ENCODE measurements around the gene SORBS2.

SORBS2 gene

DNA sequence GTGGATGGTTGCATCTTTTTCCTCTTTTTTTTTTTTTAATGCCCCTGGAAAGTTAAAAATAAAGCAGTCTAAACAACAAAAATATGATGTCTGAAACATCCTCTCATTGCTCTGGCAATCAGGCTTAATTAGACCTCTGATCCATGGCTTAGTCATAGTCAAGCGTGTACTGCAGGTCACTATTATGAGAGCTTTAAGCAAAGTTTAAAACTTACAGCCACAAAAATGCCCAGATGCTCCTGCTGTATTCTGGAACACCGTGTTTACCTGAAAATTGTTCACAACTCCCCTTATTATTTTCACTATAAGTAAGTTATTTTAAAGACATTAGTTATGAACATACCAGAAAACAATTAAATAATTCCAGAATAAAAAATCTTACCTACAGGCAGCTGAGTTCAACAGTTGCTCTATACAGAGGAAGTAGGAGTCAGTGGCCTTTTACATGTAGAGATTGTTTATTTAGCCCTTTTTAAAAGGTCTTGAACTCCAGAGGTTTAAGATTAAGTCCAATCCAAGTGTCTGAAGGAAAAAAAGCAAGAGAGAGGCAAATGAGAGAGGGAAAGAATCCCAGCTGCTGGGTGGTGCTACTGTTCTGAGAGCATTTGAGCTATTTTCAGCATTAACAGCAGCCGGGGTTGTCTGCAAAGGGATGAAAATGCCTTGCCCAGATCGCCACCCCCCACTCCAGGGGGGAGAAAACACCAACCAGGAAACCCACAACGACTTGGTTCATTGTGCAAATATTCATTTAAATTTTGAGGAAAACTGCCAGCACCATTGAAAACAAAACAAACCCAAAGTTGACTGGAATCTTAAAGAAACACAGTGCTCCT, 36.9 kb downstream of the SORBS2 start:
- peak; percentile 85 for DNase-seq (ENCODE audit: low spot score)

- DNase-seq (ENCODE audit: low spot score), result no peak
Observed at GRCh38 chr4:185774131-185774653, 37.8 kb downstream of the SORBS2 start.

DNA sequence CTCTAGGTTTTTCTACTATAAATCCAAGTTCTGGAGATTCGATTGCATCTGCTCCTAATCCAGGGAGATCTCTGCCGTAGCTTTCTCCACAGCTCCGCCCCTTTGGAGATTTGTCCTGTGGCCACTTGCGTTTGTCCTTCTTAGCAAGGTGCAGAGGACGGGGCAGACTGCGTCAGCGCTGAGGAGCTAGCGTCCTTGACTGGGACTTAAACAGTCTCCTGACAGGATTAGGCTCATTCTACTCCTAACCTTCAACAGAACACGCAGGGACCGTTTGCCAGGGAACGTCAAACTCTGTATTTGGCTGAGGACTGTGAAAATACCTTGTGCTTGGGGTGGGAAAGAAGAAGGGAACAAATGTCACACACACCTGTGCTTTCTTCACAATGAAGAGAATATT, 38.6 kb downstream of the SORBS2 start:
- DNase-seq (ENCODE audit: low spot score), result no peak

DNA sequence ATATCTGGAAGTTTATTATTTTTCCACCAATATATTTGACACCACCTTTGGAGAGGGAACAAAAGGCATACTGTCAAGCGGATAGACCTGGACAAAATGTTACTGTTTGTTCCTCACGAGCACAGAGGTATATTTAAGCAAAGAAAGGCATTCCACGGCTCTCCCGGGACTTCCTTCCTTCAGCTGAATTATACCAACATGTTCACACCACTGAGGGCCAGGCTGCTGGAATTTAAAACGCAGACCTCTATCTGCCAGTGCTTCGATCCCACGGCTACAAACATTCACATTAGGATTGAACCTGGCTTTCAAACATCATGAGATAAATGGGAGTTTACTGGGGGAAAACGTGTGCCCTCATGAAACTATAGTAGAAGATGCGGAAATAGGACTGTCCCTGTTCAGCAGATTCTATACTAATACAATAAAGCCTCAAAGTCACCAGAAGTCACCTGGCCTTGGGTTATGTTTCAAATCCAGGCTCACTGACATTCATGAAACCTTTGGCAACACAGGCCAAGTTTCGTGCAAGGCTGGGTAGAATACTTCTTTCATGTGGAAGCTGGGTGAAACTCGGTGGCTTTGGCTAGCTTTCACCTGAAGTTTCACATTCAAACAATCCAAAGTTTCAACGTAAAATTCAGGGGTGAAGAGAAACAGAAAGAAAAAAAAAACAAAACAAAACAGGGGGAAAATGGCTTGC, 39.5 kb downstream of the SORBS2 start:
- no peak for DNase-seq (ENCODE audit: low spot score)

- peak; percentile 37 for DNase-seq (ENCODE audit: low spot score)
Observed at GRCh38 chr4:185771711-185772390, 40.1 kb downstream of the SORBS2 start.

DNA sequence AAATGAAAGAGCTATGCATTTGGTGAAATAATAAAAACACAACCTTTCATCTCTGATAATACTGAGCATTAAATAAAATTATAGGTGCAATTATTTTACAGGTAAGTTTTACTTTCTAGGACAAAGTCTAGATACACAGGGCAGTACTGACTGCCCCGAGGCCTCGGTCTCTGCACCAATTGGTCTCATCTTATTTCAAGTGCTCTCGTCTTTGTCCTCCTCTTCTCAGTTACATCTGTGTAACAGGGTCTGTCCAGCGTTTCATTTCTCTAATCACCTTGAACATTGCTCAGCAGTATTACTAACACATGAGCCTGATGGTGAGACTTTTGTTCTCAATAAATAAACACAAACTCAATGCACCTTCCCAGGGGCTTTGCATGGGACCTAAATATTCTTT, 44.5 kb downstream of the SORBS2 start:
- DNase-seq (ENCODE audit: low spot score), result no peak

GRCh38 chr4:185764876-185765275, 47.1 kb downstream of the SORBS2 start:
- DNase-seq (ENCODE audit: low spot score), result no peak

DNA sequence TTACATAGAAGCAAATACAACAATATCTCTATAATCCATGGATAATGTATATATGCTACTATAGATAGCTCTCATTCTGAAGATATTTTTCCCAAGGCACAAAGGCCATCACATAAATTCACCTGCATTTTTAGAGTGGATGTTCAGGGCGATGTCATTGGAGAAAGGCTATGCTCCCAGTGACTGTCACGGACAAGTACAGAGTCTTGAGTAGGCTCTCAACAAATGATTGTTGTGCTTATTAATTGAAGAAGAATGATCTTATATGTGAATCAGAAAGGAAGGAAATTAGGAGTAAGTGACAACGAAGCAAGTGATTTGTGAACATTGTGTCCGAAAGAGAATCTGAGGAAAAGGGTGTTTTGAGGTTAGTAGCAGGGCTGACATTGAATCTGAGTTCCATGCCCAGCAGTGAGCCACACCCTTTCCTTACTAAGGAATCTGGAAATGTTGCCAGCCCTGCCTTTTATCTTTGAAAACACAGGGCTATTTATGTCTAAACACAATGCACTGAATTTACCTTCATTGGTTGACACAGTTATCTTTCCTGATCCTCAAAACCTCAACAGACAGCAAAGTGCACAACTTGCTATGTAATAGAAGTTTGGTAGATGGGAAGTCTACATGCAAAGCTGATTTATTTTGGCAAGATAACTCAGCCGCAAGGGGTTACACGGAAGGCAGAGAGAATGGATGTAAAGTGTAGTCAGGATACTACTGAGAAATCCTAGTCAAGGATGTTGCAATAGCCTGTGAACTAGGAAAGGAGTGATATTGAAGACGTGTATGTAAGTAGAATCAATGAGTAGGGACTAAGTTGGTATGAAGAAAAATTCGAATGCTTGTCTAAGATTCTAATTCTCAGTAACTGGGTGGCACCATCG, 50.4 kb downstream of the SORBS2 start:
- DNase-seq (ENCODE audit: low spot score), result no peak

- DNase-seq (ENCODE audit: low spot score), result no peak
Observed at GRCh38 chr4:185758807-185759206, 53.2 kb downstream of the SORBS2 start.

- DNase-seq (ENCODE audit: low spot score), result no peak
Observed at GRCh38 chr4:185755451-185755850, 56.5 kb downstream of the SORBS2 start.

DNA sequence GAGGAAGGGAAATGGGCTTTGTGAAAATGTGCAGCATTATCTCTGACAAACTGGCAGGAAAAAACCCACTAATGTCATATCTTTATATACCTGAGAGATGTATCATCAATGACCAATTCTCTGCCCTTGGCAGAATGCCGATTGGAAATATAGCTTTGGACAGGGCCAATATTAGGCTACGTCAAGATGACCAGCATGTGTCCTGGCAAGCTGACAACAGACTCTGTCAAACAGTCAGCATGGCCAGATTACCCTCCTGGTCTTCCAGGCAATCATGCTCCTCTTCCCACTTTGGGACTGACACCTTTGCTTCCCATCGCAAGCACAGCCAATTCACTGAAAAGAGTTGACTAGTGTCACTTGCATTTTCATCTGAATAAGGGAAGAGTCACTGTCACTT, 57.0 kb downstream of the SORBS2 start:
- no peak for DNase-seq (ENCODE audit: low spot score)

DNA sequence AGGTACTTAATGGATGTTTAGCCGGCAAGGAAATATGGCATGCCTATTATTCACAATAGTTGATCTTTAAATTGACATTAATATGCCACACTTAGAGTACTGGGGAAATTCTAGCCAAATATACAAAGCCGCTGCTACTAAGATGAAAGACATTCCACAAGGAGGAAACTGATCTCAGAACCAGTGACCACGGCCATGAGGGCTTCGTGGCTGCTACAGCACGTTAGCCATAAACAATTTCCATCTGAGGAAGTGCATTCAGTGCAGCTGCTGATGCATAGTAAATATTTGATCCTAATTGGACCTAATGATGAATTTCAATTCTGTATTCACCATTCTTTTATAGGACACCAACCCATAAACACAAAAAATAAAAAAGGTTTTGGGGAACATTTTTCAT, 59.1 kb downstream of the SORBS2 start:
- DNase-seq (ENCODE audit: low spot score), result no peak

DNA sequence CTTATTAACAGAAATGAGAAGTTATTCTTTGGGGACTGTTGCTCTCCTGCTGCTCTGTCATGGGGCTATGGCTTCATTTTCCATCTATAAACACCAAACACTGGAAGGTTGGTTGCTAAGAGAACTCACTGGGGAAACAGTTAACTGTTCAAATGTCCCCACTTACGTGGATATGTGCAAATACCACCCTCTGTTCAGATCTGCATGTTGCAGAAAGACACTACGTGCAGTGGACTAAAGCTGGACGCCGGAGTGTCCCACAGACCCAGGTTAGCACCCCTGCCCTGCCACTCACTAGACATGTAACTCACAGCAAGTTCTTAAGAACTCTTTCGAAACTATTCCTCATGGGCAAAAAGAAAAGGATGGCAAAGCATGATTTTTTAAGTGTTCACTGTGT, 62.1 kb downstream of the SORBS2 start:
- no peak for DNase-seq (ENCODE audit: low spot score)

- DNase-seq (ENCODE audit: low spot score), result no peak
Observed at GRCh38 chr4:185748901-185749390, 63.0 kb downstream of the SORBS2 start.

DNA sequence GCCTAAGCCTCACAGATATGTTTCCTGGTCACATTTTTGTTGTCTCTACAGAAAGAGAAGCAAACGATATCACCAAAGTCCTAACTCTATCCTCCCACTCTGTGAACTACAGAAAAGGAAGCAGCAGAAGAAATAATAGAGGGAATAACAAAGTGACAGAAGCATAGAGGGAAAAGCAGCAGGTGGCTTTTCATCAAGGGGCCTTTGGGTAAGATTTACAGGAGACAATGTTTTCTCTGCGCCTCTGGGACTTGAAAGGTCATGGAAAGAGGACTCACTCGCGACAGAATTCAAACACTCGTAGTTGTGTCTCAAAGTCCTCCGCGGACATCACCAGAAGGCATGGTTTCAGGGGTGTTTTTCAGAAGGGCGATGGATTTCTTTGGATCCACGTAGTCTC, 66.1 kb downstream of the SORBS2 start:
- DNase-seq (ENCODE audit: low spot score), result no peak

GRCh38 chr4:185744946-185745345, 67.0 kb downstream of the SORBS2 start:
- no peak for DNase-seq (ENCODE audit: low spot score)

DNA sequence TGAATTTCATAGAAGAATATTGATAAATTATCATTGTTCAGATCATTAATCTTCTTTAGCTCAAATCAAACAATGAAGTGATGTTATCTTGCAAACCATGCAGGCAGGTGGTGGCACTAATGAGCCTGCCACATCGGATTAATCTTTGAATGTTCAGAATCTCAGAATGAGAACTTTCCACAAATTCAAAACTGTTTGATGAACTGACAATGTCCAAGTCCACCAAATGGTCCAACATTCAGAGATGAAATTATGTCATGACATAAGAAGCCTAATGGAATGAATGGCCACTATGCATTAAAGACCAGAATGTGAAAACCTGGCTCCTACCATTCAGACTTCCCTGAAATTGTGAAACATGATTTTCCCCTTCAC, 67.5 kb downstream of the SORBS2 start:
- DNase-seq (ENCODE audit: low spot score), result no peak

DNA sequence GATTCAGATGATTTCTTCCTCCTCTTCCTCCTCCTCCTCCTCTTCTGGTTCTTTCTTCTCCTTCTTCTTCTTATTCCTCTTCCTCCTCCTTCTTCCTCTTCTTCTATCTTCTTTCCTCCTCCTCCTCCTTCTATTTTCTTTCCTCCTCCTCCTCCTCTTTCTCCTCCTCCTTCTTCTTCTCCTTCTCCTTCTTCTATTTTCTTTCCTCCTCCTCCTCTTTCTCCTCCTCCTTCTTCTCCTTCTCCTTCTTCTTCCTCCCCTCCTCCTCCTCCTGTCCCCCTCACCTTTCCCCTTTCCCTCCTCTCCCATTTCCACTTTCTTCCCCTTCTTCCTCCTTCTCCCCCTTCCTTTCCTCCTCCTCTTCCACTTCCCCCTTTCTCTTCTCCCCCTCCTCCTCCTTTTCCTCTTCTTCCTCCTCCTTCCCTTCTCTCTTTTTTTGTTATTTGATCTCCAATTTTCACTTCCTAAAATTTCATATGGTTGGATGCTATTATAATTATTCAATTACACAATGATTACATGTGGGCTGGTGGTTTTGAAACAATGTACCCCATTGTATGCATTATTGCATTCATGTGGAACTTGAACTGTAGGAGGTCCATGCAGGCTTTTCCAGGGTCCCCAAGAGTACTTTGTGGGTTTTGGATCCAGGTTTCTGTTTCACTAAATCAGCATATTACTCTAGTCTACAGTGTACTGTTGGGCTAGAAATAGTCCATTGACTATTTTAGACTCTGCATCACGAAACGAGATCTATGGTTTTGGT, 68.1 kb downstream of the SORBS2 start:
- DNase-seq (ENCODE audit: low spot score), result no peak

DNA sequence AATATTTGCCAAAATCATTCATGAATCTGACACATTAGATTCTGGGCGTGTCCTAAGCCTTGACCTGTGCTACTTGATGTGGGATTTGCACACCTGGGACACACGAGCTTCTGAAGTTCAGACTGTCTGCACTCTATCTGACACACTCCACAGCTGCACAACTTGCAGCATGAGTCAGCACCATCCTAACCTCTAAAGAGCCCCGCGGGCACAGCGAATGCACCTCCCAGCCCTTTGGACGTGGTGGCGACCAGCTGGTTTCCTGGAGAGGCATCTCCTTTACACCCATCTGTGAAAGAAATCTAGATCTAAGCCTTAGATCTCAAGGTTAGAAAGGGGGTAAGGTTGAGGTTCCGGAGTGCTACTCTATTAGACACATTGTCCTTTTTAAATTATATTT, 69.2 kb downstream of the SORBS2 start:
- no peak for DNase-seq (ENCODE audit: low spot score)

- no peak for DNase-seq (ENCODE audit: low spot score)
Observed at GRCh38 chr4:185741795-185742194, 70.2 kb downstream of the SORBS2 start.

- DNase-seq (ENCODE audit: low spot score), result no peak
Observed at GRCh38 chr4:185740471-185740873, 71.5 kb downstream of the SORBS2 start.

Measured in AG08395 (cell line).